Measurements from ENCODE around the gene NPW. TPM values are rescaled to one million over a fixed set of nuclear protein-coding genes. Genes with fewer than 3 reads are reported as not detected.

Gene NPW
- total and polyA plus RNA-seq, 9 of the 15 experiments (the other 6 are each of a cell fraction or from before 2014, with no cell fraction given) = 0.14 to 4.0 (median 2.6) TPM; not detected in 4

GRCh38 chr16:2003827-2004641, 15.6 kb upstream of the NPW start (continued):
- TF ChIP-seq CREB3L1 (IDR thresholded peaks at IDR 0.05; ENCODE audit: borderline replicate concordance, low read depth) = 0 out of 2 replicates have a peak, but pooled peaks have one; percentile 52
- no peak for TF ChIP-seq ZNF586 (CRISPR knock-in tag; conservative IDR thresholded peaks at IDR 0.05)
- TF ChIP-seq EGR1 (conservative IDR thresholded peaks at IDR 0.05) = peak; percentile 60
- TF ChIP-seq ZNF277 (CRISPR knock-in tag; IDR thresholded peaks at IDR 0.05; ENCODE audit: borderline replicate concordance) = no peak
- no peak for TF ChIP-seq KDM4B (IDR thresholded peaks at IDR 0.05; ENCODE audit: borderline replicate concordance in 2 of 2, low read depth in 1 of 2)
- no peak for TF ChIP-seq SIN3B (IDR thresholded peaks at IDR 0.05; ENCODE audit: low read depth)
- TF ChIP-seq SMAD2 (IDR thresholded peaks at IDR 0.05; ENCODE audit: low read depth, low read length) = no peak
- TF ChIP-seq MYC (IDR thresholded peaks at IDR 0.05; ENCODE audit: low read depth, low read length) = peak; percentile 95
- TF ChIP-seq MYC (CRISPR knock-in tag; IDR thresholded peaks at IDR 0.05; ENCODE audit: borderline replicate concordance, low read depth) = no peak
- peak; percentile 76; the same call in 1 of the 2 replicates for TF ChIP-seq CTBP1 (IDR thresholded peaks at IDR 0.05; ENCODE audit: borderline replicate concordance)
- TF ChIP-seq RNF2 (IDR thresholded peaks at IDR 0.05) = peak; percentile 57; the same call in 1 of the 2 replicates
- TF ChIP-seq TSHZ1 (CRISPR knock-in tag; IDR thresholded peaks at IDR 0.05) = no peak
- TF ChIP-seq ETV6 (IDR thresholded peaks at IDR 0.05; ENCODE audit: borderline replicate concordance in 1 of 2, low read depth in 2 of 2, low read length in 1 of 2) = 0 out of 4 replicates have a peak, but pooled peaks of 1 of the 2 experiments have one; percentile 10
- no peak for TF ChIP-seq ETV6 (CRISPR knock-in tag; IDR thresholded peaks at IDR 0.05; ENCODE audit: borderline replicate concordance)
- TF ChIP-seq ZNF133 (CRISPR knock-in tag; IDR thresholded peaks at IDR 0.05) = no peak
- TF ChIP-seq MLX (CRISPR knock-in tag; conservative IDR thresholded peaks at IDR 0.05) = no peak
- TF ChIP-seq ZNF431 (CRISPR knock-in tag; IDR thresholded peaks at IDR 0.05) = no peak
- TF ChIP-seq NR0B1 (IDR thresholded peaks at IDR 0.05; ENCODE audit: partially characterized antibody) = no peak
- TF ChIP-seq NFXL1 (CRISPR knock-in tag; IDR thresholded peaks at IDR 0.05) = no peak

Measured in K562 (cell line).